A549 (cell line): ENCODE measurements around the gene ITPKB. TPM values are rescaled to one million over a fixed set of nuclear protein-coding genes. Genes with fewer than 3 reads are reported as not detected.

ENCODE experiments used
- ATAC-seq, 2 experiments: fragments of 200-7000 bp in 1 of 2; fragments of >200 bp in 1 of 2; cut with Nextera tagmentation in 1 of 2; cut with Tn5 transposase in 1 of 2; 3 replicates each; pipeline versions ENCODE4 v1.8.0 to v1.9.1; 2018 to 2020; ENCODE audit warnings: mild to moderate bottlenecking in 1 of 2, moderate library complexity in 1 of 2
- CTCF ChIA-PET: fragments of 300-600 bp; sonication (Branson Sonifier 250); formaldehyde crosslinking; extraction: SDS; loops from one replicate; lab custom pipeline; 2021; ENCODE audit warnings: antibody characterized with exemption, inconsistent platforms; lab: Yijun Ruan, JAX
- POLR2A ChIA-PET: fragments of 350-600 bp; formaldehyde crosslinking; extraction: SDS; loops from one replicate; lab custom pipeline; 2021; ENCODE audit warnings: antibody characterized with exemption, inconsistent platforms; lab: Yijun Ruan, JAX
- DNase-seq, 2 experiments: peaks; one replicate each; pipeline versions ENCODE4 v3.0.0 to v3.0.0-alpha.2; 2011 to 2016; ENCODE audit warnings: low read depth in 1 of 2, low spot score in 1 of 2
- FAIRE-seq: peaks from 2 replicates; lab custom pipeline; 2011; peaks lifted over from hg19 to GRCh38; lab: Jason Lieb, UNC
- H3K27ac ChIP-seq, 2 experiments: fragments of >200 bp; sonication (Bioruptor Twin); formaldehyde crosslinking; 3 replicates each; pipeline ENCODE4 v1.5.1; 2016 to 2017
- H3K4me1 ChIP-seq: fragments of >200 bp; sonication (Bioruptor Twin); formaldehyde crosslinking; 3 replicates; pipeline ENCODE4 v1.6.1; 2016
- H3K4me2 ChIP-seq: fragments of >200 bp; sonication (Bioruptor Twin); formaldehyde crosslinking; 3 replicates; pipeline ENCODE4 v1.6.1; 2016
- H3K4me3 ChIP-seq: fragments of >200 bp; sonication (Bioruptor Twin); formaldehyde crosslinking; 3 replicates; pipeline ENCODE4 v1.5.1; 2016
- H3K9me3 ChIP-seq: fragments of >200 bp; sonication (Bioruptor Twin); formaldehyde crosslinking; 3 replicates; pipeline ENCODE4 v1.6.1; 2016
- ATOH8 ChIP-seq: fragments of 250-450 bp; sonication (Bioruptor Pico); IDR thresholded peaks from 2 replicates; pipeline ENCODE4 v1.5.0; 2020; ENCODE audit warnings: low read depth, mild to moderate bottlenecking, moderate library complexity
- BHLHE40 ChIP-seq: IDR thresholded peaks from 2 replicates; pipeline ENCODE4 v1.6.1; 2012; ENCODE audit warnings: low read depth, low read length, inconsistent platforms
- CBX2 ChIP-seq: fragments of 200-600 bp; sonication (generic); IDR thresholded peaks from 2 replicates; pipeline ENCODE4 v1.6.1; 2016; ENCODE audit warnings: low read depth, mild to moderate bottlenecking, borderline replicate concordance
- CBX8 ChIP-seq: fragments of 200-600 bp; sonication (generic); IDR thresholded peaks from 2 replicates; pipeline ENCODE4 v1.6.1; 2016
- CEBPB ChIP-seq, 2 experiments: fragments of >200 bp in 1 of 2; sonication (Bioruptor Twin) in 1 of 2; formaldehyde crosslinking in 1 of 2; IDR thresholded peaks; 2 replicates each; pipeline ENCODE4 v1.6.1; 2012 to 2016
- CTCF ChIP-seq: fragments of >200 bp; sonication (Bioruptor Twin); formaldehyde crosslinking; IDR thresholded peaks from 3 replicates; pipeline ENCODE4 v1.5.1; 2016
- GATA3 ChIP-seq: IDR thresholded peaks from 2 replicates; pipeline ENCODE4 v1.6.1; 2012; ENCODE audit warnings: borderline replicate concordance
- HDAC2 ChIP-seq: fragments of 200-600 bp; sonication (generic); IDR thresholded peaks from 2 replicates; pipeline ENCODE4 v1.6.1; 2016
- HEYL ChIP-seq: fragments of 250-450 bp; sonication (Bioruptor Pico); IDR thresholded peaks from 2 replicates; pipeline ENCODE4 v1.8.0; 2021; ENCODE audit warnings: mild to moderate bottlenecking, moderate library complexity
- HOXB13 ChIP-seq: fragments of 250-450 bp; sonication (Bioruptor Pico); IDR thresholded peaks from 2 replicates; pipeline ENCODE4 v1.5.0; 2020; ENCODE audit warnings: low read depth, mild to moderate bottlenecking, moderate library complexity
- HOXB5 ChIP-seq: fragments of 250-450 bp; sonication (Bioruptor Pico); IDR thresholded peaks from 2 replicates; pipeline ENCODE4 v1.5.0; 2020; ENCODE audit warnings: mild to moderate bottlenecking, moderate library complexity
- JUNB ChIP-seq: fragments of >200 bp; sonication (Bioruptor Twin); formaldehyde crosslinking; IDR thresholded peaks from 2 replicates; pipeline ENCODE4 v1.6.1; 2016
- KDM1A ChIP-seq: fragments of 200-600 bp; sonication (generic); IDR thresholded peaks from 2 replicates; pipeline ENCODE4 v1.6.1; 2016; ENCODE audit warnings: low read depth, mild to moderate bottlenecking
- KDM5A ChIP-seq: fragments of 200-600 bp; sonication (generic); IDR thresholded peaks from 2 replicates; pipeline ENCODE4 v1.6.1; 2016; ENCODE audit warnings: antibody characterized with exemption, mild to moderate bottlenecking
- MAZ ChIP-seq: fragments of 150-350 bp; IDR thresholded peaks from 2 replicates; pipeline ENCODE4 v1.6.1; 2014; ENCODE audit warnings: antibody characterized with exemption, low read depth, low read length, borderline replicate concordance
- NR3C1 ChIP-seq: fragments of >200 bp; sonication (Bioruptor Twin); formaldehyde crosslinking; IDR thresholded peaks from 3 replicates; pipeline ENCODE4 v1.6.1; 2017
- PBX3 ChIP-seq: IDR thresholded peaks from 2 replicates; pipeline ENCODE4 v1.6.1; 2012
- RAD21 ChIP-seq, 2 experiments: fragments of >200 bp in 1 of 2; sonication (Bioruptor Twin) in 1 of 2; formaldehyde crosslinking in 1 of 2; IDR thresholded peaks in 1 of 2; conservative IDR thresholded peaks in 1 of 2; 2 replicates in 1 of 2; 3 replicates in 1 of 2; pipeline ENCODE4 v1.6.1; 2012 to 2018; ENCODE audit warnings: inconsistent platforms in 1 of 2
- REST ChIP-seq: fragments of 200-600 bp; sonication (generic); IDR thresholded peaks from 2 replicates; pipeline ENCODE4 v1.6.1; 2016; ENCODE audit warnings: antibody characterized with exemption, mild to moderate bottlenecking, moderate library complexity
- RNF2 ChIP-seq: fragments of 200-600 bp; sonication (generic); IDR thresholded peaks from 2 replicates; pipeline ENCODE4 v1.6.1; 2016; ENCODE audit warnings: low read depth, mild to moderate bottlenecking, antibody characterized with exemption, moderate library complexity, borderline replicate concordance
- TFCP2L1 ChIP-seq: fragments of 250-450 bp; sonication (Bioruptor Pico); IDR thresholded peaks from 2 replicates; pipeline ENCODE4 v1.5.0; 2021; ENCODE audit warnings: mild to moderate bottlenecking
- ZFP36 ChIP-seq: fragments of 450-650 bp; IDR thresholded peaks from 2 replicates; pipeline ENCODE4 v1.6.1; 2014; ENCODE audit warnings: borderline replicate concordance; ENCODE audit not compliant: partially characterized antibody
- ZSCAN20 ChIP-seq: fragments of 250-450 bp; sonication (Bioruptor Pico); IDR thresholded peaks from 2 replicates; pipeline ENCODE4 v1.8.0; 2022; ENCODE audit warnings: mild to moderate bottlenecking, moderate library complexity
- WGBS: methylation state at CpG from one replicate; pipeline ENCODE4 v1.1.6; 2017; ENCODE audit errors: missing lambda C conversion rate; 5-methylcytosine and 5-hydroxymethylcytosine counted together
- polyA plus RNA-seq, 4 experiments: library from polyadenylated mRNA; depleted of rRNA in 3 of 4; stranded (reverse); fragments of >200 nt; fragmentation: RNase III in 1 of 4; extraction: RNeasy Plus Mini Kit Qiagen cat#74134 plus additional on column Dnase treatment in 1 of 4; gene quantifications; 2 replicates in 3 of 4; 3 replicates in 1 of 4; pipeline ENCODE4 v1.2.3, GENCODE V29; 2011 to 2017
- TF ChIP-seq, protein P1 (sequence below): fragments of >200 bp; sonication (Bioruptor Twin); formaldehyde crosslinking; IDR thresholded peaks from 2 replicates; pipeline ENCODE4 v1.6.1; 2016

The ITPKB gene
- polyA plus RNA-seq, 2 of the 4 experiments (the other 2 are of a cell fraction) = 1.7 to 2.8 TPM

GRCh38 chr1:226736001-226736907 is 2.8 kb downstream of the ITPKB start:
- H3K27ac ChIP-seq = no peak overlapping the region
- TF ChIP-seq RAD21 (conservative IDR thresholded peaks at IDR 0.05 in 1 of 2, IDR thresholded peaks at IDR 0.05 in 1 of 2) (no peak), RNF2 (no peak), CEBPB (IDR thresholded peaks at IDR 0.05) (no peak), HOXB5 (CRISPR knock-in tag) (no peak), CTCF (no peak), TFCP2L1 (no peak), CBX8 (no peak), JUNB (no peak), ZSCAN20 (CRISPR knock-in tag) (no peak), PBX3 (no peak), KDM5A (no peak), HOXB13 (CRISPR knock-in tag) (no peak), ATOH8 (CRISPR knock-in tag) (no peak), MAZ (no peak), HDAC2 (no peak), BHLHE40 (no peak), GATA3 (no peak), HEYL (CRISPR knock-in tag) (no peak), ZFP36 (no peak)
- TF ChIP-seq, protein P1, sequence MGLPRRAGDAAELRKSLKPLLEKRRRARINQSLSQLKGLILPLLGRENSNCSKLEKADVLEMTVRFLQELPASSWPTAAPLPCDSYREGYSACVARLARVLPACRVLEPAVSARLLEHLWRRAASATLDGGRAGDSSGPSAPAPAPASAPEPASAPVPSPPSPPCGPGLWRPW = no peak
- TF ChIP-seq, all 56 proteins: peak for 0
- 0 out of 3 replicates have a peak, but pooled peaks cover 5% of the 10 kb centered on the region for H3K4me1 ChIP-seq
- CTCF ChIA-PET = interaction anchor here (0.6 to 1.3 kb wide), 2 partner anchors 13 to 101 kb away, joined by 3 read pairs; no protein-coding TSS in a partner anchor
- ATAC-seq = no peak
- no peak for FAIRE-seq
- no peak overlapping the region for H3K4me3 ChIP-seq
- H3K4me2 ChIP-seq = no peak overlapping the region
- WGBS = 92% methylated on average over 31 of the region's 39 CpGs
- DNase-seq = no peak
- no peaks in the 10 kb centered on the region for H3K9me3 ChIP-seq
- POLR2A ChIA-PET = no interaction called here

- H3K9me3 ChIP-seq = no peaks in the 10 kb centered on the region
- H3K27ac ChIP-seq = no peak overlapping the region
- H3K4me1 ChIP-seq = 0 out of 3 replicates have a peak, but pooled peaks cover 5% of the 10 kb centered on the region
- WGBS = 95% methylated on average over 11 of the region's 12 CpGs
- DNase-seq = no peak
- H3K4me3 ChIP-seq = no peak overlapping the region
- ATAC-seq = no peak
- POLR2A ChIA-PET = no interaction called here
- TF ChIP-seq CEBPB (IDR thresholded peaks at IDR 0.05) = no peak
- TF ChIP-seq NR3C1 = no peak
- no peak for TF ChIP-seq KDM1A
- no peak for TF ChIP-seq REST
- no peak for TF ChIP-seq GATA3
- TF ChIP-seq CBX2 = no peak
- no peak for TF ChIP-seq ZFP36
- FAIRE-seq = no peak
- no peak overlapping the region for H3K4me2 ChIP-seq
- CTCF ChIA-PET = no interaction called here
Measured at GRCh38 chr1:226735576-226735975, 3.5 kb downstream of the ITPKB start.
